HepG2 (cell line): Measurements from ENCODE around the gene SDC4. TPM values are rescaled to one million over a fixed set of nuclear protein-coding genes. Genes with fewer than 3 reads are reported as not detected.

Experiments used
- CBX1 ChIP-seq: IDR thresholded peaks from one replicate; pipeline ENCODE4 v1.6.1; 2016; ENCODE audit warnings: antibody characterized with exemption, low read depth
- ETV5 ChIP-seq: IDR thresholded peaks from 2 replicates; pipeline ENCODE4 v1.6.1; 2018; ENCODE audit warnings: missing biosample characterization, missing genetic modification reagents, inconsistent platforms, borderline replicate concordance
- KDM3A ChIP-seq: IDR thresholded peaks from 2 replicates; pipeline ENCODE4 v1.6.1; 2018; ENCODE audit warnings: low read depth, missing compliant biosample characterization
- KLF15 ChIP-seq: sonication (generic); formaldehyde crosslinking; IDR thresholded peaks from 2 replicates; pipeline ENCODE4 v1.8.1; 2023; ENCODE audit warnings: borderline replicate concordance, mild to moderate bottlenecking, inconsistent platforms, missing genetic modification reagents, mixed read lengths
- MIER2 ChIP-seq: IDR thresholded peaks from 2 replicates; pipeline ENCODE4 v1.6.1; 2016; ENCODE audit warnings: missing biosample characterization, missing genetic modification reagents
- RNF219 ChIP-seq: sonication (generic); formaldehyde crosslinking; IDR thresholded peaks from 2 replicates; pipeline ENCODE4 v1.5.0; 2020; ENCODE audit warnings: mild to moderate bottlenecking, missing genetic modification reagents
- RXRB ChIP-seq: IDR thresholded peaks from 2 replicates; pipeline ENCODE4 v1.6.1; 2016; ENCODE audit warnings: borderline replicate concordance, missing genetic modification reagents, missing compliant biosample characterization
- SRY ChIP-seq: sonication (generic); formaldehyde crosslinking; IDR thresholded peaks from 2 replicates; pipeline ENCODE4 v1.8.0; 2022; ENCODE audit warnings: mild to moderate bottlenecking, missing genetic modification reagents
- WIZ ChIP-seq: sonication (generic); formaldehyde crosslinking; IDR thresholded peaks from 2 replicates; pipeline ENCODE4 v1.5.1; 2020; ENCODE audit warnings: mild to moderate bottlenecking, missing genetic modification reagents
- ZBTB14 ChIP-seq: sonication (generic); formaldehyde crosslinking; IDR thresholded peaks from 2 replicates; pipeline ENCODE4 v1.4.0; 2020; ENCODE audit warnings: missing genetic modification reagents
- ZFP36L2 ChIP-seq: sonication (generic); formaldehyde crosslinking; IDR thresholded peaks from 2 replicates; pipeline ENCODE4 v1.4.0; 2020; ENCODE audit warnings: missing genetic modification reagents
- ZFP37 ChIP-seq: sonication (generic); formaldehyde crosslinking; IDR thresholded peaks from 2 replicates; pipeline ENCODE4 v1.4.0; 2020; ENCODE audit warnings: missing genetic modification reagents, borderline replicate concordance
- ZFX ChIP-seq: sonication (generic); formaldehyde crosslinking; IDR thresholded peaks from 2 replicates; pipeline ENCODE4 v1.4.0; 2020; ENCODE audit warnings: mild to moderate bottlenecking, low read depth, missing genetic modification reagents, moderate library complexity
- ZGPAT ChIP-seq: IDR thresholded peaks from 2 replicates; pipeline ENCODE4 v1.6.1; 2016; ENCODE audit warnings: mild to moderate bottlenecking
- ZNF205 ChIP-seq: IDR thresholded peaks from 2 replicates; pipeline ENCODE4 v1.6.1; 2018; ENCODE audit warnings: missing biosample characterization, missing genetic modification reagents
- ZNF225 ChIP-seq: sonication (generic); formaldehyde crosslinking; IDR thresholded peaks from 2 replicates; pipeline ENCODE4 v1.4.0; 2020; ENCODE audit warnings: mild to moderate bottlenecking, missing genetic modification reagents
- ZNF552 ChIP-seq: sonication (generic); formaldehyde crosslinking; IDR thresholded peaks from 2 replicates; pipeline ENCODE4 v1.9.0; 2022; ENCODE audit warnings: missing genetic modification reagents, mild to moderate bottlenecking, borderline replicate concordance
- polyA plus RNA-seq, 8 experiments: library from polyadenylated mRNA; depleted of rRNA in 3 of 8; stranded (reverse) in 7 of 8; unstranded in 1 of 8; fragments of >200 nt; fragmentation: Illumina TruSeq in 4 of 8; extraction: Trizol in 4 of 8; gene quantifications; 2 replicates each; pipeline versions ENCODE4 v1.2.1 to v1.2.3, GENCODE V29; 2011 to 2016; ENCODE audit warnings: low read depth in 4 of 8, missing spikeins in 1 of 8, mixed read lengths in 1 of 8; ENCODE audit not compliant: insufficient read depth in 1 of 8
- total RNA-seq, 5 experiments: library from RNA; depleted of rRNA; stranded (reverse); fragments of >200 nt; fragmentation: Illumina TruSeq; extraction: Trizol; gene quantifications; 2 replicates each; pipeline ENCODE4 v1.2.3, GENCODE V29; 2016; ENCODE audit warnings: low read depth in 1 of 5

Gene SDC4
- total and polyA plus RNA-seq, 2 of the 13 experiments (the other 11 are each of a cell fraction or from before 2014, with no cell fraction given) = 49.0 to 65.1 TPM

- TF ChIP-seq SRY (peak; percentile 93), MIER2 (no peak), ZFP36L2 (CRISPR knock-in tag) (0 out of 2 replicates have a peak, but pooled peaks have one; percentile 68), ZNF552 (CRISPR knock-in tag) (0 out of 2 replicates have a peak, but pooled peaks have one; percentile 53), ZFP37 (CRISPR knock-in tag) (peak; percentile 68; the same call in 1 of the 2 replicates), ZNF225 (CRISPR knock-in tag) (peak; percentile 85; the same call in 1 of the 2 replicates), WIZ (peak; percentile 71; the same call in 1 of the 2 replicates), KDM3A (CRISPR knock-in tag) (peak; percentile 50; the same call in 1 of the 2 replicates), ZFX (CRISPR knock-in tag) (peak; percentile 72), ZNF205 (CRISPR knock-in tag) (peak; percentile 56; the same call in 1 of the 2 replicates), ZGPAT (CRISPR knock-in tag) (peak; percentile 71), CBX1 (peak; percentile 83), ETV5 (CRISPR knock-in tag) (peak; percentile 20; the same call in 1 of the 2 replicates), RNF219 (0 out of 2 replicates have a peak, but pooled peaks have one; percentile 2), RXRB (CRISPR knock-in tag) (peak; percentile 74), KLF15 (peak; percentile 88; the same call in 1 of the 2 replicates), ZBTB14 (CRISPR knock-in tag) (peak; percentile 48; the same call in 1 of the 2 replicates)
Observed at GRCh38 chr20:45347936-45348778, at the start of gene SDC4 (continued).
